ENCODE measurements around the gene EFL1.

The EFL1 gene

DNA sequence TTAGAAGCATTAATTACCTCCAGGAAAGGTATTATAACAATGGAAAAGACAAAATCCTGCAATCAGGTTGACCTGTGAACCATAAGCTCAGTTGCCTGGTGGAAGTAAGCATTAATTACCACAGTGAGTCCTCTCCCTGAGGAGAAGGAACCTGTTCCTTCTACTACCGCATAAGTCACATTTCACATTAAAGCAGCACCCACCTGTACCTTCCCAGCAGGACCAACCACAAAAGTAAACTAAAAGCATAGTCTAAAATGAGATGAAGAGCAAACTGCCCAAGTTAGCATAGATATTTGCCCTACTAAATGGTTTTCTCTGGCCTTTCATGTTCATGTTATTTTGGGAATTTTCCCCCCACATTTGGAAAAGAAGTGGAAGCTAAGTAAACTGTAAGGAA lies 78.2 kb downstream of the EFL1 start:
- no peaks in the 10 kb centered on the region for H3K4me1 ChIP-seq (ENCODE audit: control insufficient read depth in 1 of 2, insufficient read depth in 2 of 2, low read length in 2 of 2)
- no peak overlapping the region for H3K9ac ChIP-seq (ENCODE audit: low read depth in 1 of 2, low read length in 2 of 2)
- no peaks in the 10 kb centered on the region for H3K27me3 ChIP-seq (ENCODE audit: control insufficient read depth in 1 of 2, insufficient read depth in 2 of 2, low read length in 2 of 2)
- peaks cover 0 to 2% of the 10 kb centered on the region in 2 donors for H3K36me3 ChIP-seq (ENCODE audit: control insufficient read depth in 1 of 2, insufficient read depth in 2 of 2, low read length in 2 of 2)
- H3K9me3 ChIP-seq (ENCODE audit: control insufficient read depth in 1 of 2, low read length in 2 of 2), result no peaks in the 10 kb centered on the region
- H3K27ac ChIP-seq (ENCODE audit: low read depth, low read length), result no peak overlapping the region
- no peak overlapping the region for H3K4me3 ChIP-seq (ENCODE audit: low read depth in 1 of 2, low read length in 2 of 2)

GRCh38 chr15:82183121-82184031 lies 79.2 kb downstream of the EFL1 start:
- H3K4me1 ChIP-seq (ENCODE audit: control insufficient read depth in 1 of 2, insufficient read depth in 2 of 2, low read length in 2 of 2), result no peaks in the 10 kb centered on the region
- H3K27ac ChIP-seq (ENCODE audit: low read depth, low read length), result no peak overlapping the region
- H3K27me3 ChIP-seq (ENCODE audit: control insufficient read depth in 1 of 2, insufficient read depth in 2 of 2, low read length in 2 of 2), result no peaks in the 10 kb centered on the region
- no peak overlapping the region for H3K4me3 ChIP-seq (ENCODE audit: low read depth in 1 of 2, low read length in 2 of 2)
- no peaks in the 10 kb centered on the region for H3K9me3 ChIP-seq (ENCODE audit: control insufficient read depth in 1 of 2, low read length in 2 of 2)
- peaks cover 0 to 2% of the 10 kb centered on the region in 2 donors for H3K36me3 ChIP-seq (ENCODE audit: control insufficient read depth in 1 of 2, insufficient read depth in 2 of 2, low read length in 2 of 2)
- no peak overlapping the region for H3K9ac ChIP-seq (ENCODE audit: low read depth in 1 of 2, low read length in 2 of 2)

- no peaks in the 10 kb centered on the region for H3K27me3 ChIP-seq (ENCODE audit: control insufficient read depth in 1 of 2, insufficient read depth in 2 of 2, low read length in 2 of 2)
- no peak overlapping the region for H3K4me3 ChIP-seq (ENCODE audit: low read depth in 1 of 2, low read length in 2 of 2)
- no peak overlapping the region for H3K9ac ChIP-seq (ENCODE audit: low read depth in 1 of 2, low read length in 2 of 2)
- peaks cover 0 to 2% of the 10 kb centered on the region in 2 donors for H3K36me3 ChIP-seq (ENCODE audit: control insufficient read depth in 1 of 2, insufficient read depth in 2 of 2, low read length in 2 of 2)
- H3K9me3 ChIP-seq (ENCODE audit: control insufficient read depth in 1 of 2, low read length in 2 of 2), result no peaks in the 10 kb centered on the region
- H3K27ac ChIP-seq (ENCODE audit: low read depth, low read length), result no peak overlapping the region
- no peaks in the 10 kb centered on the region for H3K4me1 ChIP-seq (ENCODE audit: control insufficient read depth in 1 of 2, insufficient read depth in 2 of 2, low read length in 2 of 2)
These were observed 81.2 kb downstream of the EFL1 start for GRCh38 chr15:82181371-82181770.

DNA sequence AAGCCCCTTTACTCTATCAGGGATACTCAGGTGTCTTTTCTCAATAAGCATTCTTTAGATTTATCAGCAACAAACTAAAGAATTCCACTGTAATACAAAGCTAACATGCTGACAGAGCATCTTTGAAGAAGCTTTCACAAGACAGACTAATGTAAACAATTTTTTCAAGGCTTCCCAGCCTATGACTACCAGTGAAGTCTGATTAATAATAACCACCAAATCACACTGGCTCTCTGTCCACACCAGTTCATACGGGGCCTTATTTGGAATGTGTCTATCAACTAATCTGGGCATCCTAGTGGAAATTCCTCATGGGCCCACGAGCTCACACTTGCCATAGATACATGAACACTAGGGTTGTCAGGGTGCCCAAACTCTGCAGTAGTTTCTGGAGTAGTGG lies 84.5 kb downstream of the EFL1 start:
- peaks cover 0 to 3% of the 10 kb centered on the region in 2 donors for H3K36me3 ChIP-seq (ENCODE audit: control insufficient read depth in 1 of 2, insufficient read depth in 2 of 2, low read length in 2 of 2)
- no peak overlapping the region for H3K27ac ChIP-seq (ENCODE audit: low read depth, low read length)
- H3K9me3 ChIP-seq (ENCODE audit: control insufficient read depth in 1 of 2, low read length in 2 of 2), result no peaks in the 10 kb centered on the region
- H3K4me1 ChIP-seq (ENCODE audit: control insufficient read depth in 1 of 2, insufficient read depth in 2 of 2, low read length in 2 of 2), result no peaks in the 10 kb centered on the region
- H3K27me3 ChIP-seq (ENCODE audit: control insufficient read depth in 1 of 2, insufficient read depth in 2 of 2, low read length in 2 of 2), result no peaks in the 10 kb centered on the region
- H3K9ac ChIP-seq (ENCODE audit: low read depth in 1 of 2, low read length in 2 of 2), result no peak overlapping the region
- H3K4me3 ChIP-seq (ENCODE audit: low read depth in 1 of 2, low read length in 2 of 2), result no peak overlapping the region

DNA sequence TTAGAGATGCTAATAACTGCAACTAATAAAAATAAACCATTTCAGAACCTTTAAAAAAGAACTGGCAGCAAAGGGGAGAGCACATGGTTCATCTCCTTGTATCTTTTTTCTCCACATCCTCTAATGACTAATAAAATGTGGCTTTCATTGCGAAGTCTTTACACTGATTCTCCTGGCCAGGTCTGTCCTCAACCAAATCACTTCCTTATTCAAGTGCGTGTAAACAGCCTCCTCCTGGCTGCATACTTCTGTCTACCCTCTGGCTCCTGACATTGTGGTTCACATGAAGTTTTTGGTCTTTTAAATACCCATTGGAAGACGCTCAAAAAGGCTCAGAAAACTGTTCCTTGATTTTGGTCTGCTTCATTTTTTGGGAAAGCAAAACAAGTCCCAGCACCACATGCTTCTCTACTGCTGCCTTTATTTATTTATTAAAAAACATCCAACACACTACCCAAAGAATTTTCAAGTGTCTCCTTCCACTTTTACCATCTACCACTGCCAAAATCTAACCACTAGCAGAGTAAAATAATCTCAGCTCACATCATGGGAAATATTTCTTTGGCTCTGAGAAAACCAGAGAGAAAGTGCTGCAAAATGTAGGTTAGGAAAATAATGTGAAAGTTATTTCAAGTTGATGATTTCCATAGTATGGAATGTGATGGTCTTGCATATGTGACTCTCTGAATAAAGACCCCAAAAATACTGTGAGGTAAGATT lies 85.1 kb downstream of the EFL1 start:
- Histone ChIP-seq H3K36me3 (ENCODE audit: control insufficient read depth in 1 of 2, insufficient read depth in 2 of 2, low read length in 2 of 2) (peaks cover 0 to 3% of the 10 kb centered on the region in 2 donors), H3K27ac (ENCODE audit: low read depth, low read length) (no peak overlapping the region), H3K27me3 (ENCODE audit: control insufficient read depth in 1 of 2, insufficient read depth in 2 of 2, low read length in 2 of 2) (no peaks in the 10 kb centered on the region), H3K4me1 (ENCODE audit: control insufficient read depth in 1 of 2, insufficient read depth in 2 of 2, low read length in 2 of 2) (no peaks in the 10 kb centered on the region), H3K9ac (ENCODE audit: low read depth in 1 of 2, low read length in 2 of 2) (no peak overlapping the region), H3K9me3 (ENCODE audit: control insufficient read depth in 1 of 2, low read length in 2 of 2) (no peaks in the 10 kb centered on the region), H3K4me3 (ENCODE audit: low read depth in 1 of 2, low read length in 2 of 2) (no peak overlapping the region)

GRCh38 chr15:82176542-82176941 lies 86.0 kb downstream of the EFL1 start:
- peaks cover 0 to 3% of the 10 kb centered on the region in 2 donors for H3K36me3 ChIP-seq (ENCODE audit: control insufficient read depth in 1 of 2, insufficient read depth in 2 of 2, low read length in 2 of 2)
- H3K4me3 ChIP-seq (ENCODE audit: low read depth in 1 of 2, low read length in 2 of 2), result no peak overlapping the region
- no peaks in the 10 kb centered on the region for H3K9me3 ChIP-seq (ENCODE audit: control insufficient read depth in 1 of 2, low read length in 2 of 2)
- H3K4me1 ChIP-seq (ENCODE audit: control insufficient read depth in 1 of 2, insufficient read depth in 2 of 2, low read length in 2 of 2), result no peaks in the 10 kb centered on the region
- no peaks in the 10 kb centered on the region for H3K27me3 ChIP-seq (ENCODE audit: control insufficient read depth in 1 of 2, insufficient read depth in 2 of 2, low read length in 2 of 2)
- H3K27ac ChIP-seq (ENCODE audit: low read depth, low read length), result no peak overlapping the region
- no peak overlapping the region for H3K9ac ChIP-seq (ENCODE audit: low read depth in 1 of 2, low read length in 2 of 2)

- Histone ChIP-seq H3K9ac (ENCODE audit: low read depth in 1 of 2, low read length in 2 of 2) (no peak overlapping the region), H3K27me3 (ENCODE audit: control insufficient read depth in 1 of 2, insufficient read depth in 2 of 2, low read length in 2 of 2) (no peaks in the 10 kb centered on the region), H3K9me3 (ENCODE audit: control insufficient read depth in 1 of 2, low read length in 2 of 2) (no peaks in the 10 kb centered on the region), H3K27ac (ENCODE audit: low read depth, low read length) (no peak overlapping the region), H3K4me1 (ENCODE audit: control insufficient read depth in 1 of 2, insufficient read depth in 2 of 2, low read length in 2 of 2) (no peaks in the 10 kb centered on the region), H3K4me3 (ENCODE audit: low read depth in 1 of 2, low read length in 2 of 2) (no peak overlapping the region), H3K36me3 (ENCODE audit: control insufficient read depth in 1 of 2, insufficient read depth in 2 of 2, low read length in 2 of 2) (peaks cover 0 to 3% of the 10 kb centered on the region in 2 donors)
These were observed 87.9 kb downstream of the EFL1 start for GRCh38 chr15:82174471-82175235.

DNA sequence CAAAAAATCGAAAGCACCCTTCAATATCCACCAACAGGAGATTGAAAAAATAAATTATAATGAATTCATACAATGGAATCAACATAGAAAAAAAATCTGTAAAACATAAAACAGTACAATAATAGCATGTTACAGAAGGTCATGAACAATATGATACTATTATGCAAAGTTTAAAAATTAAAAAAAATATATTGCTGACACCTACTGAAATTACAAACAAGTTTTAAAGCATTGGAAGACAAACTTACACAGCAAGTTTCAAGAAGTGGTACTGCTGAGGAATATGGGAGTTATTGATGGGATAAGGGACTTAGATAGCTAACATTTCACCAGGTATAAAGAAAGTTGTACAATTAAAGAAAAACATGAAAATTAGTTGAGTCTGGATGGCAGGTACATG lies 89.4 kb downstream of the EFL1 start:
- H3K4me3 ChIP-seq (ENCODE audit: low read depth in 1 of 2, low read length in 2 of 2), result no peak overlapping the region
- H3K27me3 ChIP-seq (ENCODE audit: control insufficient read depth in 1 of 2, insufficient read depth in 2 of 2, low read length in 2 of 2), result no peaks in the 10 kb centered on the region
- H3K27ac ChIP-seq (ENCODE audit: low read depth, low read length), result no peak overlapping the region
- H3K4me1 ChIP-seq (ENCODE audit: control insufficient read depth in 1 of 2, insufficient read depth in 2 of 2, low read length in 2 of 2), result no peaks in the 10 kb centered on the region
- no peak overlapping the region for H3K9ac ChIP-seq (ENCODE audit: low read depth in 1 of 2, low read length in 2 of 2)
- peaks cover 0 to 10% of the 10 kb centered on the region in 2 donors for H3K36me3 ChIP-seq (ENCODE audit: control insufficient read depth in 1 of 2, insufficient read depth in 2 of 2, low read length in 2 of 2)
- H3K9me3 ChIP-seq (ENCODE audit: control insufficient read depth in 1 of 2, low read length in 2 of 2), result no peaks in the 10 kb centered on the region

GRCh38 chr15:82172506-82172905 lies 90.0 kb downstream of the EFL1 start:
- Histone ChIP-seq H3K27ac (ENCODE audit: low read depth, low read length) (no peak overlapping the region), H3K4me3 (ENCODE audit: low read depth in 1 of 2, low read length in 2 of 2) (no peak overlapping the region), H3K4me1 (ENCODE audit: control insufficient read depth in 1 of 2, insufficient read depth in 2 of 2, low read length in 2 of 2) (no peaks in the 10 kb centered on the region), H3K27me3 (ENCODE audit: control insufficient read depth in 1 of 2, insufficient read depth in 2 of 2, low read length in 2 of 2) (no peaks in the 10 kb centered on the region), H3K9ac (ENCODE audit: low read depth in 1 of 2, low read length in 2 of 2) (no peak overlapping the region), H3K36me3 (ENCODE audit: control insufficient read depth in 1 of 2, insufficient read depth in 2 of 2, low read length in 2 of 2) (peaks cover 0 to 10% of the 10 kb centered on the region in 2 donors), H3K9me3 (ENCODE audit: control insufficient read depth in 1 of 2, low read length in 2 of 2) (no peaks in the 10 kb centered on the region)

GRCh38 chr15:82168757-82169156 lies 93.8 kb downstream of the EFL1 start:
- Histone ChIP-seq H3K4me3 (ENCODE audit: low read depth in 1 of 2, low read length in 2 of 2) (no peak overlapping the region), H3K27me3 (ENCODE audit: control insufficient read depth in 1 of 2, insufficient read depth in 2 of 2, low read length in 2 of 2) (no peaks in the 10 kb centered on the region), H3K36me3 (ENCODE audit: control insufficient read depth in 1 of 2, insufficient read depth in 2 of 2, low read length in 2 of 2) (peaks cover 0 to 7% of the 10 kb centered on the region in 2 donors), H3K9ac (ENCODE audit: low read depth in 1 of 2, low read length in 2 of 2) (no peak overlapping the region), H3K4me1 (ENCODE audit: control insufficient read depth in 1 of 2, insufficient read depth in 2 of 2, low read length in 2 of 2) (no peaks in the 10 kb centered on the region), H3K27ac (ENCODE audit: low read depth, low read length) (no peak overlapping the region), H3K9me3 (ENCODE audit: control insufficient read depth in 1 of 2, low read length in 2 of 2) (no peaks in the 10 kb centered on the region)

Data from duodenal mucosa (tissue), 2 donors.